Neuronal stem cell (in vitro differentiated cells): ENCODE data around the gene CLIC3.
A peak's percentile ranks its signal among the peaks of the same experiment; 100 is the strongest.

Experiments used
- DNase-seq: peaks from one replicate; pipeline ENCODE4 v3.0.0-alpha.2; 2013; ENCODE audit warnings: low spot score
- H2AFZ ChIP-seq: one replicate; pipeline ENCODE4 v1.6.1; 2013; ENCODE audit warnings: mild to moderate bottlenecking, low read length, inconsistent platforms
- H2AK5ac ChIP-seq: 2 replicates; pipeline ENCODE4 v1.6.1; 2013; ENCODE audit warnings: low read depth, mild to moderate bottlenecking, inconsistent platforms, low read length, moderate library complexity, mixed read lengths
- H2BK120ac ChIP-seq: 2 replicates; pipeline ENCODE4 v1.6.1; 2013; ENCODE audit warnings: low read depth, mild to moderate bottlenecking, inconsistent platforms, low read length, moderate library complexity, mixed read lengths
- H2BK12ac ChIP-seq: one replicate; pipeline ENCODE4 v1.6.1; 2013; ENCODE audit warnings: low read length, inconsistent platforms
- H2BK15ac ChIP-seq: 2 replicates; pipeline ENCODE4 v1.6.1; 2013; ENCODE audit warnings: mild to moderate bottlenecking, low read length, inconsistent platforms, mixed read lengths
- H2BK5ac ChIP-seq: one replicate; pipeline ENCODE4 v1.6.1; 2013; ENCODE audit warnings: inconsistent platforms, mild to moderate bottlenecking, low read length, moderate library complexity
- H3K14ac ChIP-seq: one replicate; pipeline ENCODE4 v1.6.1; 2013; ENCODE audit warnings: low read length, inconsistent platforms
- H3K18ac ChIP-seq: 2 replicates; pipeline ENCODE4 v1.6.1; 2013; ENCODE audit warnings: low read length, inconsistent platforms
- H3K23ac ChIP-seq: 2 replicates; pipeline ENCODE4 v1.6.1; 2013; ENCODE audit warnings: low read depth, mild to moderate bottlenecking, mixed read lengths, low read length, inconsistent platforms; ENCODE audit not compliant: poor library complexity
- H3K27ac ChIP-seq: replicated peaks from 3 replicates; pipeline ENCODE4 v1.5.1; 2013; ENCODE audit warnings: low read length, inconsistent platforms
- H3K27me3 ChIP-seq, 3 experiments: 2 replicates each; pipeline ENCODE4 v1.6.1; 2013; ENCODE audit warnings: low read length in 3 of 3, mild to moderate bottlenecking in 2 of 3, inconsistent platforms in 1 of 3, low read depth in 1 of 3, mixed read lengths in 1 of 3, moderate library complexity in 1 of 3; ENCODE audit not compliant: control insufficient read depth in 3 of 3, insufficient read depth in 3 of 3
- H3K36me3 ChIP-seq, 2 donors: replicated peaks in 1 of 2; 2 replicates each; pipeline ENCODE4 v1.6.1; 2013; ENCODE audit warnings: low read length in 2 of 2; ENCODE audit not compliant: control insufficient read depth in 2 of 2, insufficient read depth in 2 of 2
- H3K4ac ChIP-seq: 2 replicates; pipeline ENCODE4 v1.6.1; 2013; ENCODE audit warnings: inconsistent platforms, mild to moderate bottlenecking, low read length, moderate library complexity
- H3K4me1 ChIP-seq, 2 donors: 1 replicate in 1 of 2; 2 replicates in 1 of 2; pipeline ENCODE4 v1.6.1; 2013; ENCODE audit warnings: low read length in 2 of 2, low read depth in 1 of 2; ENCODE audit not compliant: control insufficient read depth in 2 of 2, insufficient read depth in 1 of 2
- H3K4me2 ChIP-seq: one replicate; pipeline ENCODE4 v1.6.1; 2013; ENCODE audit warnings: mild to moderate bottlenecking, low read length, inconsistent platforms; ENCODE audit not compliant: insufficient read depth, poor library complexity, severe bottlenecking
- H3K4me3 ChIP-seq, 2 donors: 2 replicates each; pipeline ENCODE4 v1.5.1; 2013; ENCODE audit warnings: low read length in 2 of 2, mild to moderate bottlenecking in 2 of 2, inconsistent platforms in 1 of 2, moderate library complexity in 1 of 2
- H3K79me1 ChIP-seq: one replicate; pipeline ENCODE4 v1.6.1; 2013; ENCODE audit warnings: low read depth, mild to moderate bottlenecking, inconsistent platforms, low read length, moderate library complexity
- H3K9ac ChIP-seq: one replicate; pipeline ENCODE4 v1.6.1; 2013; ENCODE audit warnings: mild to moderate bottlenecking, low read depth, low read length, inconsistent platforms; ENCODE audit not compliant: poor library complexity
- H3K9me3 ChIP-seq, 2 donors: replicated peaks in 1 of 2; 2 replicates each; pipeline versions ENCODE3 to v1.6.1; 2013; ENCODE audit warnings: low read length in 2 of 2, mild to moderate bottlenecking in 2 of 2, inconsistent platforms in 1 of 2, low read depth in 1 of 2, mixed read lengths in 1 of 2, moderate library complexity in 1 of 2; ENCODE audit not compliant: control insufficient read depth in 2 of 2, insufficient read depth in 1 of 2
- H4K8ac ChIP-seq: one replicate; pipeline ENCODE4 v1.6.1; 2013; ENCODE audit warnings: low read depth, mild to moderate bottlenecking, inconsistent platforms, low read length, moderate library complexity
- H4K91ac ChIP-seq: one replicate; pipeline ENCODE4 v1.6.1; 2013; ENCODE audit warnings: low read length, low read depth, mild to moderate bottlenecking, inconsistent platforms; ENCODE audit not compliant: poor library complexity
- WGBS, 2 donors: extraction: QIAGEN DNeasy Blood & Tissue Kit; methylation state at CpG; one replicate each; pipeline ENCODE4 v1.1.7; 2013; ENCODE audit warnings: missing lambda C conversion rate in 2 of 2, mixed read lengths in 1 of 2; ENCODE audit not compliant: insufficient read length in 2 of 2, insufficient replicate concordance in 1 of 2; ENCODE audit errors: extremely low coverage in 2 of 2; 5-methylcytosine and 5-hydroxymethylcytosine counted together

The CLIC3 gene

DNA sequence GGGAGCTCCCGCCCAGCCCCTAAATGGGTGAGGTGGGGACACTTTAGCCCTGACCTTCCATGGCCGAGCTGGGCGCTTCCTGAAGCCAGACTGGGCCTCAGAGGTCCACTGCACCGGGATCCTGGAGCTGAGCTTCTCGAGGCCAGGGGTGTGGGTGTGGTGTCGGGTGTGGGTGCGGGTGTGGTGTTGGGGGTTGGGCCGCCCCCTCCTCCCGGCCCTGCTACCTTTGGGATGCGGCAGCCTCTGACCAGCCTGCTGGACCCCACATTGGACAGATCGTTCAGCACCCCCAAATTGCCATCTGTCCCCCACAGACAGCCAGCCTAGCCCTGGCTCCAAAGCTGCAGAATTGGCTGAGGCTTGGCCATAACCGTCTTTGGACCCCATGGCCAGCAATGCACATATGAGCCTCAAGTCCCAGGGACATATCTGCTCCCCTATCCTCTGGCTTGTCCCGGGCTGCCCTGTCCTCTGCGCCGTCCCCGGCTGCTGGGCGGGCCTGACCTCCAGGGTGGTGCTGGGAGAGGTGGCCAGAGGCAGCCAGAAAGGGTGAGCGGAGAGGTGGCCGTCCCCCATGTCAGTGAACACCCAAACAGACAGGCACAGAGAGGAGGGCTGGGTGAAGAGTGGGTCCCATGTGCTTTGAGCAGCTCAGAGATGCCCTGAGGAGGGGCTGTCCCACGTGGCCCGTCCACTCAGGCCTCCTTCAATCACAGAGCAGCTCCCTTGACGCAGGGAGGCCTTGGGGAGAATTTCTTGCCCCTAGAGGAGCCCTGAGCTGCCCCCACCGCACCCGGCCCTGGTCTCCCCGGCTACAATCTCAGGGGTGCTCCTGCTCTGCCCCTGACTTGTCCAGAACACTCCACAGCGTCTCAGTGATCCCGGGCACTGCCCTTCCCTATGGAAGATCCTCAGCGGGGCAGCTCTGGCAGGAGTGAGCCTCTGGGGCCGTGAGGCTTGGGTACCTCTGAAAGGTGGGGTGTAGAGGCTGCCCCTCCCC lies 22.4 kb downstream of the CLIC3 start:
- no CpG with 5 or more reads among the region's 29 CpGs for WGBS, 2 donors
- Histone ChIP-seq H3K4me2 (no peak overlapping the region), H2BK120ac (no peak overlapping the region), H2AK5ac (peak overlapping the region; percentile 95), H2BK5ac (no peak overlapping the region), H3K4me1 (peaks cover 0 to 9% of the 10 kb centered on the region in 2 donors), H2BK15ac (peak overlapping the region; percentile 81), H3K18ac (peak overlapping the region; percentile 38), H3K14ac (peak overlapping the region; percentile 21), H4K8ac (peak overlapping the region; percentile 65), H3K9ac (no peak overlapping the region), H2BK12ac (peak overlapping the region; percentile 22), H3K9me3 (no peaks in the 10 kb centered on the region), H4K91ac (peak overlapping the region; percentile 79), H3K36me3 (no peaks in the 10 kb centered on the region), H3K4ac (no peak overlapping the region), H3K23ac (no peak overlapping the region), H2AFZ (no peak overlapping the region), H3K79me1 (no peaks in the 10 kb centered on the region), H3K27me3 (peaks cover 0 to 67% (median 12%) of the 10 kb centered on the region in 3 experiments), H3K27ac (no peak overlapping the region), H3K4me3 (no peak overlapping the region)
- no peak for DNase-seq

DNA sequence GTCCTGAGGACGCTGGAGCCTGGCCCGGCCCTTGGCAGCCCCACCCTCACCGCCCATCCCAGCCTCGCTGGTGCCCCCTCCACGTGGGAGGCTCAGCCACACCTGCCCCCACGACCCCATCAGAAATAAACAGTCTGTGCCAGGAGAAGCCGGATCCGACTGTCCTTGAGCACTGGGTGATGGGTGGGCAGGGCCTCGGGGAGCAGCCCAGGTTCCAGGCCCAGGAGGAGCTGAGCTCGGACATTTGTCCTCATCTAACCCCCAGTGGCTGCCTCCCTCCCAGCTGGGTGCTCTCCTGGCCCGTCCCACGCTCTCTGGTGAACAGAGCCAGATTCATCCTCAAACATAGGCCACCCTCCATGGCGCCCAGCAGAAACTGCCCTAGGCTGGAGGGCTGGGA lies 23.6 kb downstream of the CLIC3 start:
- H3K9ac ChIP-seq = no peak overlapping the region
- H2BK120ac ChIP-seq = no peak overlapping the region
- no peak for DNase-seq
- H3K4me3 ChIP-seq = no peak overlapping the region
- H2BK12ac ChIP-seq = peak overlapping the region; percentile 58
- H3K79me1 ChIP-seq = no peaks in the 10 kb centered on the region
- no peaks in the 10 kb centered on the region for H3K36me3 ChIP-seq
- peak overlapping the region; percentile 38 for H3K14ac ChIP-seq
- no peaks in the 10 kb centered on the region for H3K9me3 ChIP-seq
- no peak overlapping the region for H3K23ac ChIP-seq
- no peak overlapping the region for H3K27ac ChIP-seq
- no peak overlapping the region for H2AFZ ChIP-seq
- H4K91ac ChIP-seq = peak overlapping the region; percentile 85
- H2AK5ac ChIP-seq = peak overlapping the region; percentile 95
- no CpG with 5 or more reads among the region's 13 CpGs for WGBS, 2 donors
- peak overlapping the region; percentile 17 for H4K8ac ChIP-seq
- peak overlapping the region; percentile 48 for H3K18ac ChIP-seq
- peak overlapping the region; percentile 39 for H2BK5ac ChIP-seq
- H3K4ac ChIP-seq = peak overlapping the region; percentile 23
- H3K4me1 ChIP-seq = peaks cover 0 to 8% of the 10 kb centered on the region in 2 donors
- H2BK15ac ChIP-seq = peak overlapping the region; percentile 89
- peaks cover 0 to 60% (median 10%) of the 10 kb centered on the region in 3 experiments for H3K27me3 ChIP-seq
- H3K4me2 ChIP-seq = no peak overlapping the region

DNA sequence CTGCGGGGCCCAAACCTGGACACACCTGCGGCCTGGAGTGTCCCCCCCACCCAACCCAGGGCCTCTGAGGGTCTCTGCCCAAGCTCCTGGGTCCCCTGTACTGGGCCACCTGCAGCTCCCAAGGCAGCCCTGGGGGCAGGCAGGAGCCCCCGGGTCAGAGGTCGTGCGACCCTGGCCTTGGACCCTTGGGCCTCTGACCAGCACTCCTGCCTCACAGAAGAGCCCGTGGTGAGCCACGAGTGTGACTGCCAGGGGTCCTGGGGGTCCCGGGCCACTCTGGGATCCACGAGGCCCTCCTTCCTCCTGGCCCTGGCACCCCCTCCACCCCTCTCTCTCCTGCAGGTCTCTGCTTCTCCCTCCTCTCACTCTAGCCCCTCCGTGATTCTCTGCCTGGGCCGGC lies 24.0 kb downstream of the CLIC3 start:
- Histone ChIP-seq H3K14ac (no peak overlapping the region), H2BK120ac (no peak overlapping the region), H2BK12ac (no peak overlapping the region), H4K8ac (peak overlapping the region; percentile 17), H2BK5ac (peak overlapping the region; percentile 39), H3K9me3 (no peaks in the 10 kb centered on the region), H3K27me3 (peaks cover 0 to 56% (median 6%) of the 10 kb centered on the region in 3 experiments), H4K91ac (peak overlapping the region; percentile 85), H3K36me3 (no peaks in the 10 kb centered on the region), H3K4me3 (no peak overlapping the region), H2BK15ac (peak overlapping the region; percentile 89), H3K4ac (peak overlapping the region; percentile 23), H3K27ac (no peak overlapping the region), H2AK5ac (peak overlapping the region; percentile 84), H3K4me2 (no peak overlapping the region), H3K4me1 (peaks cover 0 to 3% of the 10 kb centered on the region in 2 donors), H3K9ac (no peak overlapping the region), H3K79me1 (no peaks in the 10 kb centered on the region), H3K23ac (no peak overlapping the region), H3K18ac (peak overlapping the region; percentile 48), H2AFZ (no peak overlapping the region)
- no CpG with 5 or more reads among the region's 11 CpGs for WGBS, 2 donors
- no peak for DNase-seq

DNA sequence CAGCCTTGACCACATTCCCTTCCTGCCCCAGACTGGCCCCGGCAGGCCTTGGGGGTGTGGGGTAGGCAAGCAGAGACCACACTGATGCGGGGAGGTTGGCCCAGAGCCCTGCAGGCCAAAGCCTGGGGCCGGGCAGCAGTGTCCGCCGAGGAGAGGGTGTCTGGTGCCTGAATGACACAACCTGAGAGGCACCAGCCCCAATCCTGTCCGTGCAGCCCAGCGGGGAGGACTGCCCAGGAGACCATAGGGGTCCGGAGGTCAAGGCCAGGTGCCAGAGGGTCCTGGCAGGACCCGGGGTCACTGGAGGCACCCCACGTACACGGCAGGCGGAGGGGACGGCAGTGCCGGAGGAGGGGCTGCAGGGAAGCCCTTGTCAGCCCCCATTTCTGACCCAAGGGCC lies 24.6 kb downstream of the CLIC3 start:
- Histone ChIP-seq H3K4me2 (no peak overlapping the region), H3K4me1 (no peaks in the 10 kb centered on the region), H3K4ac (no peak overlapping the region), H2AFZ (no peak overlapping the region), H4K8ac (no peak overlapping the region), H4K91ac (no peak overlapping the region), H3K27ac (no peak overlapping the region), H2BK15ac (peak overlapping the region; percentile 89), H3K79me1 (no peaks in the 10 kb centered on the region), H2AK5ac (peak overlapping the region; percentile 84), H3K14ac (no peak overlapping the region), H2BK12ac (peak overlapping the region; percentile 82), H3K23ac (no peak overlapping the region), H3K36me3 (no peaks in the 10 kb centered on the region), H3K9ac (no peak overlapping the region), H3K18ac (peak overlapping the region; percentile 76), H3K4me3 (no peak overlapping the region), H3K27me3 (peaks cover 0 to 50% (median under 1%) of the 10 kb centered on the region in 3 experiments), H3K9me3 (no peaks in the 10 kb centered on the region), H2BK5ac (no peak overlapping the region), H2BK120ac (peak overlapping the region; percentile 72)
- WGBS, 2 donors = no CpG with 5 or more reads among the region's 14 CpGs
- no peak for DNase-seq
